Fibroblast of mammary gland (primary cell): ENCODE data around the gene OR10V1.

ENCODE experiments used
- DNase-seq: peaks from one replicate; pipeline ENCODE4 v3.0.0-alpha.2; 2010; ENCODE audit warnings: low read depth
- H3K4me3 ChIP-seq: 2 replicates; pipeline ENCODE4 v1.5.1; 2011; ENCODE audit warnings: low read depth, mild to moderate bottlenecking, low read length, moderate library complexity; ENCODE audit not compliant: control insufficient read depth
- CTCF ChIP-seq: conservative IDR thresholded peaks from 2 replicates; pipeline ENCODE4 v1.5.1; 2011; ENCODE audit warnings: low read depth, low read length, inconsistent platforms; ENCODE audit not compliant: control insufficient read depth, insufficient read depth

The OR10V1 gene

GRCh38 chr11:59729834-59730233 is 16.2 kb upstream of the OR10V1 start:
- H3K4me3 ChIP-seq, result no peak overlapping the region
- DNase-seq, result no peak
- TF ChIP-seq CTCF, result no peak

- DNase-seq, result no peak
- TF ChIP-seq CTCF, result no peak
- no peak overlapping the region for H3K4me3 ChIP-seq
Measured at GRCh38 chr11:59728913-59729312, 15.3 kb upstream of the OR10V1 start.

GRCh38 chr11:59728154-59728553 is 14.5 kb upstream of the OR10V1 start:
- TF ChIP-seq CTCF, result no peak
- no peak for DNase-seq
- H3K4me3 ChIP-seq, result no peak overlapping the region

- no peak overlapping the region for H3K4me3 ChIP-seq
- TF ChIP-seq CTCF, result no peak
- no peak for DNase-seq
Measured at GRCh38 chr11:59727426-59727825, 13.8 kb upstream of the OR10V1 start.

GRCh38 chr11:59724066-59724465 is 10.4 kb upstream of the OR10V1 start:
- no peak for TF ChIP-seq CTCF
- no peak overlapping the region for H3K4me3 ChIP-seq
- DNase-seq, result peak; percentile 23

DNA sequence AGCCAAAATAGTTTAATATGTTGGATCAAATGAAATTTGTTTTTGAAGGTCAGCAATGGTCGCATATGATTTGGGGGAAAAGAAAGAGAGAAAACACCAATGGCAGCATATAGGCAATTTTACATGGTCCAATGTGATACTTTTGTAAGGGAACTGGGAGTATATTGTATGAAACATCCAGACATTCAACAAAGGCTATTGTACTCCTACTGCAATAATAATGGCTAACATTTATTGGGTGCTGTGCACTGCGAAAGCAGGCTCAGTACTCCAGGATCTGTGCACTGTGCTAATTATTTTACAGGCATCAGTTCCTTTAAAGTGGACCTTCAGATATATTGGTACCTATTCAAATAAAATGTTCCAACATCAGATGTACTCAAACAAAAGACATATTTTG is 5.9 kb upstream of the OR10V1 start:
- no peak overlapping the region for H3K4me3 ChIP-seq
- DNase-seq, result no peak
- no peak for TF ChIP-seq CTCF

DNA sequence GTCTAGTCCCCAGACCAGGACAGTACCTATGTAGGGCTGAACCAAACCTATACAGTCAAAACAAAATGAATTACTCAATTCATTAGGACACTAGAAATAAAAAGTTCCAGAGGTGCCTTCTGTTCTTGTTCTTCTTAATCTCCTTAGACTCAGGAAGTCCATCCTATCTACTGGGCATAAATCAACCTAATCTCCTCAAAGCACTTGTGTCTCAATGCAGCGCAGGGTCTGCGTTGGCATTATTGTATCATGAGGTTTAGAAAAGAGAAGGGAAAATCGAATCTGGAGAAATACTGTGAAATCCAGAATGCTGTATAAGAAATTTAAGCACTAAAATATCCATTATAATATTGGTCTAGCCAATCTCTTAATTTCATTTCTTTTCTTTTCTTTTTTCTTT is 2.4 kb upstream of the OR10V1 start:
- no peak for DNase-seq
- no peak for TF ChIP-seq CTCF
- no peak overlapping the region for H3K4me3 ChIP-seq
